Renal cortex interstitium (tissue), 11 donors: ENCODE measurements around the gene NEDD4L. TPM values are rescaled to one million over a fixed set of nuclear protein-coding genes. Genes with fewer than 3 reads are reported as not detected.

Source experiments
- DNase-seq, 11 donors: peaks; one replicate each; pipeline ENCODE4 v3.0.0-alpha.2; 2013; ENCODE audit warnings: low read depth in 9 of 11, low spot score in 4 of 11; ENCODE audit errors: extremely low read depth in 1 of 11
- polyA plus RNA-seq, 3 donors: library from polyadenylated mRNA; unstranded; fragments of 120-200 nt; gene quantifications; one replicate each; pipeline ENCODE4 v1.2.1, GENCODE V29; 2013; ENCODE audit not compliant: insufficient read length in 3 of 3

The NEDD4L gene
- polyA plus RNA-seq, 3 donors = 106 to 169 (median 131) TPM

- DNase-seq = no peak
Measured at GRCh38 chr18:58305792-58306191, 261.8 kb downstream of the NEDD4L start.

- no peak for DNase-seq
Measured at GRCh38 chr18:58307441-58307840, 263.4 kb downstream of the NEDD4L start.

GRCh38 chr18:58308463-58308862 is 264.4 kb downstream of the NEDD4L start:
- DNase-seq = no peak

- DNase-seq = no peak
Measured at GRCh38 chr18:58309099-58309498, 265.1 kb downstream of the NEDD4L start.

GRCh38 chr18:58309610-58310239 is 265.7 kb downstream of the NEDD4L start:
- DNase-seq = no peak

GRCh38 chr18:58310517-58310916 is 266.5 kb downstream of the NEDD4L start:
- DNase-seq = no peak

- DNase-seq = no peak
Measured at GRCh38 chr18:58311390-58311789, 267.4 kb downstream of the NEDD4L start.

GRCh38 chr18:58313491-58314032 is 269.5 kb downstream of the NEDD4L start:
- DNase-seq = no peak

GRCh38 chr18:58314284-58314683 is 270.3 kb downstream of the NEDD4L start:
- DNase-seq = no peak

- DNase-seq = no peak
Measured at GRCh38 chr18:58315041-58315440, 271.0 kb downstream of the NEDD4L start.

GRCh38 chr18:58315739-58316215 is 271.8 kb downstream of the NEDD4L start:
- DNase-seq = no peak

GRCh38 chr18:58316396-58317342 is 272.6 kb downstream of the NEDD4L start:
- DNase-seq = no peak

- DNase-seq = no peak
Measured at GRCh38 chr18:58319719-58320118, 275.7 kb downstream of the NEDD4L start.

GRCh38 chr18:58320907-58321561 is 277.0 kb downstream of the NEDD4L start:
- DNase-seq = no peak

GRCh38 chr18:58321986-58322385 is 278.0 kb downstream of the NEDD4L start:
- no peak for DNase-seq

GRCh38 chr18:58322464-58322863 is 278.4 kb downstream of the NEDD4L start:
- no peak for DNase-seq

GRCh38 chr18:58323866-58324762 is 280.1 kb downstream of the NEDD4L start:
- DNase-seq = no peak

- no peak for DNase-seq
Measured at GRCh38 chr18:58324824-58325480, 280.9 kb downstream of the NEDD4L start.
